MV-4-11 (cell line): ENCODE results near the gene KYNU.
"Not testable (repeated sequence)": the region's sequence is repeated elsewhere in the genome, so short reads cannot be mapped to it uniquely, and the experiment has no call there.

Experiments used
- DNase-seq: peaks from one replicate; lab custom pipeline; 2025; lab: John Stamatoyannopoulos, UW

KYNU gene

GRCh38 chr2:143088388-143088787, 210.9 kb downstream of the KYNU start:
- peak; percentile 64 for DNase-seq

GRCh38 chr2:143089520-143089919, 212.1 kb downstream of the KYNU start:
- DNase-seq = not testable (repeated sequence)
